ENCODE results near the gene NFATC4. TPM values are rescaled to one million over a fixed set of nuclear protein-coding genes. Genes with fewer than 3 reads are reported as not detected.

NFATC4 gene
- total RNA-seq, 1 experiment from 2014 or later = 7.6 TPM

GRCh38 chr14:24365600-24366412 lies 2.2 kb upstream of the NFATC4 start:
- ChIA-PET CTCF (interaction anchor here (0.7 to 2.3 kb wide), 13 partner anchors 9 to 124 kb away, joined by 3 to 84 read pairs (median 7); partner anchors contain the start of genes CIDEB, SDR39U1 and TINF2), RAD21 (ENCODE audit: low non-redundant PET in 1 of 2, low total read pairs in 2 of 2, uncharacterized antibody in 2 of 2, unreplicated experiment in 2 of 2) (interaction anchor here (0.7 to 2.2 kb wide), 4 partner anchors 32 to 66 kb away, joined by 3 to 18 read pairs (median 6); no protein-coding TSS in a partner anchor), POLR2A (interaction anchor here (0.9 to 2.2 kb wide), 8 partner anchors 14 to 1271 kb away, joined by 3 to 33 read pairs (median 4); partner anchors contain the start of genes ACIN1, CBLN3, KHNYN and RNF31)
- H3K9me3 ChIP-seq (ENCODE audit: control insufficient read depth in 1 of 2, insufficient read depth in 1 of 2, low read depth in 1 of 2, low read length in 2 of 2) = no peaks in the 10 kb centered on the region
- DNase-seq (ENCODE audit: low read depth, low spot score) (peak; percentile 85), ATAC-seq (peak; percentile 55)
- H3K4me2 ChIP-seq (ENCODE audit: low read length) = peak overlapping the region; percentile 97
- H3K27me3 ChIP-seq (ENCODE audit: insufficient read depth, low read length) = no peaks in the 10 kb centered on the region
- no peaks in the 10 kb centered on the region for H4K20me1 ChIP-seq (ENCODE audit: insufficient read depth)
- TF ChIP-seq YY1 (IDR thresholded peaks at IDR 0.05; ENCODE audit: extremely low read depth, insufficient replicate concordance, low read depth, low read length) (peak; percentile 59), MAX (IDR thresholded peaks at IDR 0.05) (peak; percentile 50; the same call in 1 of the 2 replicates), POLR2AphosphoS5 (IDR thresholded peaks at IDR 0.05; ENCODE audit: low read depth, low read length) (peak; percentile 32), ZBTB33 (IDR thresholded peaks at IDR 0.05; ENCODE audit: extremely low read depth, insufficient replicate concordance, low read length) (no peak), REST (IDR thresholded peaks at IDR 0.05; ENCODE audit: low read depth) (no peak), TCF7L2 (IDR thresholded peaks at IDR 0.05; ENCODE audit: borderline replicate concordance, extremely low read depth, insufficient read depth, insufficient read length) (peak; percentile 80), RAD21 (IDR thresholded peaks at IDR 0.05; ENCODE audit: low read depth) (peak; percentile 81), CTCF (IDR thresholded peaks at IDR 0.05 in 2 of 3, conservative IDR thresholded peaks at IDR 0.05 in 1 of 3; ENCODE audit: borderline replicate concordance in 1 of 3, insufficient read depth in 1 of 3, low read depth in 2 of 3, low read length in 2 of 3) (peak; percentile 88 to 98 (median 89)), SP1 (IDR thresholded peaks at IDR 0.05; ENCODE audit: low read depth) (peak; percentile 39)
- intact Hi-C loops (cut with micrococcal nuclease) = loop anchor here (1.0 kb wide), 3 partner anchors 46 to 70 kb away; no protein-coding TSS in a partner anchor
- H3K4me1 ChIP-seq (ENCODE audit: control insufficient read depth in 1 of 2, insufficient read depth in 2 of 2, low read length in 2 of 2) = peaks cover 15 to 33% of the 10 kb centered on the region in 2 experiments
- H2AFZ ChIP-seq (ENCODE audit: low read depth, low read length, poor library complexity, severe bottlenecking) = peak overlapping the region; percentile 78
- H3K36me3 ChIP-seq (ENCODE audit: control insufficient read depth in 1 of 2, insufficient read depth in 2 of 2, low read length in 2 of 2) = no peaks in the 10 kb centered on the region
- peak overlapping the region; percentile 69 for H3K9ac ChIP-seq (ENCODE audit: low read length)
- H3K27ac ChIP-seq (ENCODE audit: low read depth, low read length) = peak overlapping the region; percentile 89
- H3K4me3 ChIP-seq (replicated peaks in 1 of 2; ENCODE audit: low read depth in 1 of 2, low read length in 2 of 2) = peak overlapping the region; percentile 55 to 64
- BruUV-seq (replicated peaks) = TSS peak; percentile 82
- H3K9me2 ChIP-seq (ENCODE audit: insufficient read depth) = no peaks in the 10 kb centered on the region
- H3K79me2 ChIP-seq (ENCODE audit: insufficient read depth, low read length) = no peaks in the 10 kb centered on the region
